Superior temporal gyrus (tissue), 1 donor: ENCODE data around the gene RNF227.

ENCODE experiments used
- DNase-seq: peaks from one replicate; pipeline ENCODE4 v3.0.0-alpha.2; 2016; ENCODE audit errors: extremely low spot score

Gene RNF227

DNA sequence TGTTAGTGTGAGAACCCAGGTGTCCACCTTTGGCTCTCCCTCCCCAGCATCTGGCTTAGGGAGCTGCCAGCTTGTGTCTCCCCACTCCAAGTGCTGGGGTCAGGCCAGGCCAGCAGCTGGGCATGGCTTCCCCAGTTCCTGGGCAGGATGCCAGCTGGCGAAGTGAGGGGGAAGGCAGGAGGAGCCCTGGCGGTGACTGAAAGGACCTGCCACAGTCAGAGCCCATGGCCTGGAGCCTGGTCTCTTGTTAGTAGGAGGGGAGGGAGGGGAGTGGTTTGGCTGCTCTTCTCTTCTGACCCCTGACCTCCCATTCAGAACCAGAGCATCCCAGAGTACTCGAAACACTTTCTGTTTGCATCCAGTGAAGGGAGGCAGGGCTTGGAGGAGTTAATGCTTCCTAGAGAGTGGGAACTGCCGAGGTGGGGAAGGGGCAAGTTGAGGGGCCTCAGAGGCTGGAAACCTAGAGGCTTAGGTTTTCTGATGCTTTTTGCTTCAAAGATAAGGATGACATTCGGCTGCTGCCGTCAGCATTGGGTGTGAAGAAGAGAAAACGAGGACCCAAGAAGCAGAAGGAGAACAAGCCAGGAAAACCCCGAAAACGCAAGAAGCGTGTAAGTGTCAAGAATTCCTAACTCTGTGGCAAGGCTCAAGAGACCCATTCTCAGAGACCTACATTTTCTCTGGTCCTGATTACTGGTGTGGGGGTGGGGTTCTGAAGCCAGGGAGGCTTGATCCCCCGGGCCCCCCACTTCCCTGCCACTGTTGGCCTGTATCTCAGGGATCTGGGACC lies 26.7 kb downstream of the RNF227 start:
- DNase-seq = peak; percentile 96

DNA sequence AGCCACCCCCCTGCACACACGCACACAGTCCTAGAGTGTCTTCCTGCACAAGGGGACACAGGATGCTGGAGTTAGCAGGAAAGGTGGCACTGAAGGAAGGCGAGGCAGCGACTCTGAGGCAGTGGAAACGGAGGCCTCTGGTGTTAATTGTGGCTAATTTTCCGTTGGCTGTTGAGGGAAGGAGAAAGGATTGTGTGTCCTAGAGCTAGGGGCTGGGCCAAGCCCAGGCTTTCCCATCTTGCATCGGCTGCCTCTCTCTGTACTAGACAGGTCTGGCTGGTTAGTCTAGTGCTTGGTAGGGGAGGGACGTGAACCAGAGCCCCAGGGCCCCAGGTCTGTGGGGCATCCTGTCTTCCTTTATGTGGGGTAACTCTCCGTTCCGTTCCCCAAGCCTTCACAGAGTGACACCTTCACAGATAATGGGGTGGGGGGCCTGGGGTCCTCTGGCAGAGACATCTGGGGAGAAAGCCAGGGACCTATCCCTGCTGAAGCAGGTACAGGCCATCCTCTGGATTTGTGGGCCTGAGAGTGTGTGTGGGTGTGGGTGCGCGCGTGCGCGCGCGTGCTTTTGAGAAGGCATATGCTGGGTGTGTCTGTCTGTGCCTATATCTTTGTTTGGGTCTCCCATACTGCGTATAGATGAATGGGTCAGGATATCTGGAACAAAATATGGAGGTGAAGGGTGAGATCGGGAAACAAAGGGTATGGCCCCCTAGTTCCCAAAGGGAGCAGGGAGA lies 27.7 kb downstream of the RNF227 start, which contains the start of gene CHD3:
Gene CHD3, plus strand, starts transcription at position 606 of the 737 bp plus-strand sequence. CDS start 212 bp downstream, outside the sequence.
- DNase-seq = peak; percentile 28

DNA sequence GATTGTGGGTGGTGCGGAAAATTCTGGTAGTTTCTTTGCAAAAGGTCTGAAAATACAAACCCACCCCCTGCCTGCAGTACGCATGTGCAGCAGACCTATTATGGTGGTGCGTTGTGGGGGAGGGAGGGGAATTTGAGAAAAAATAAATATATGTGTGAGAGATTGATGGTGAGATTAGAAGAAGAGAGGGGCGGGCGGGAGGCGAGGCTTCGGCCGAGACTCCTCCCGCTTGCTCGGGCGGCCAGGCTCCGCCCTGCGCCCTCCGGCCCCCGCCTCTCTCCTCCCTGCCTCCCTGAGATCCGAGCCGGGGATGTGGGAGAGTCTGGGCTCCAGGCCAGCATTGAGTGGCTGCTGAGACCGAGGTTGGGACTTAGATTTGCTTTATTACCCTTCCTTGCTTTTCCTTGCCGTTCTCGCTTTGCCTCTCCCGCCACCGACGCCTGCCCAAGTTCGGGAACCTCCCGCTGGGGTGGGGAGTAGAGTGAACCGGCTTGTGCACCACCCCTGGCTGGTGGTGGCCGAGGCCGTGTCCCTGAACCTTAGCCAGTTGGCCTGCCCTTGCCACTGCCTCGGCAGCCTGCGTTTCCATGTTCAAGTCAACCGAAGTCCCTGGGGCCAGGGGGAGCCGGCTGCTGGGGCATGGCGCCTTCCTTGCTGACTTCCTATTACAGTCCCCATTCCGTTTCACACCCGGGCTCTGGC lies 28.5 kb downstream of the RNF227 start:
- DNase-seq = peak; percentile 91

DNA sequence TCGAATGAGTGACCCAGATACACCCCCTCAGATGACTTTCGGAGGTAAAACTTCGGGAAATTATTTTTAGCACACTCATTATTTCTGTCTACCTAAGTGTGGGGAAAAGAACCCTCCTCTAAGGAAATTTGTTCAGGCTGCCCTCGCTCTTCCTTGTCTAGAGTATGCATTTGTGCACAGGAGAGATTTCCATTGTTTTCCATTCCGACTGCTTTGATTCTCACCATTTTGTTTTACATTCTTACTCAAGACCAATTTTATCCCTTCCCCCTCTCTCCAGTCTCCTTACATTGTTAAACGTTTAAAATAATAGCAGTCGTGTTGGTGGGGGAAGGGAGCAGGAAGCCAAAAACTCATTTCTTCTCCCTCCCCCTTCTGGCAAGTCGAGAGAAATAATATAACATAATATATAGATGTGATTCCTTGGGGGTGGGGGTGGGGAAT lies 29.0 kb downstream of the RNF227 start:
- peak; percentile 41 for DNase-seq

DNA sequence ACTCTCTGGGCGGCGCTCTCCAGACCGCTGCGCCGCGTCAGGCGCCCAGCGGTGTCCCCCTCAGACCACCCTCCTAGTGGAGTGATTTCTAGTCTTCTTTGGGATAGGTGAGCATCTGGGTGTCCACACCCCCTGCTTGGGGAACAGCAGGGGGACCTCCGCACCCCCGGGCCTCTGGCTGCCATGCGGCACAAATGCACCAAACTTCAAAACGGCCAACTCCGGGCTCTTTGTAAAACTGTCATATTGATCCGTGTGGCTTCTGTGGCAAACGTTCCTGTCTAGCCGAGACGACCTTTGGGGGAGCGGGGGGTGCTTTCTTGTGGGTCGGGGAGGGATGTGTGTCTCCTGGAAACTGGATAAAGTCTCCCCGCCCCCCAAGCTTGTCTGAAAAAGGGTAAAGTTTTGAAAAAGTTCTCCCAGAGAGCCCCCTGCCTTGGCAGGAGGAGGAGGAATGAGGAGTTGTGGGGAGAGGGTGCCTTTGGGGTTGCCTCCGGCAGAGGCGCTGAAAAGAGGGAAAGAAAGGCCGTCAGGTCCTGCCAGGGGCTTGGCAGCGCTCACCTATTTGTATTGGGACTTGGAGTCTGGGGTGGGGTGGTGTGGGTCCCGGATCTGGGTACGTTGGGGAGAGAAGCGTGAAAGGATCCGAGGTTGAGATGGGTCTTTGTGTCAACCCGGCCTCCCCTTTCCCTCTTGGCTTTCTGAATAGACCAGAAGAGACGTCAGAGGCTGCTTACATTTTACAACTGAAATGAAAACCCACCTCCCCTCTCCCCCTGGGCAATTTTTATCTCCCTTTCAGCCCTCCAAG lies 29.7 kb downstream of the RNF227 start:
- DNase-seq = peak; percentile 19

DNA sequence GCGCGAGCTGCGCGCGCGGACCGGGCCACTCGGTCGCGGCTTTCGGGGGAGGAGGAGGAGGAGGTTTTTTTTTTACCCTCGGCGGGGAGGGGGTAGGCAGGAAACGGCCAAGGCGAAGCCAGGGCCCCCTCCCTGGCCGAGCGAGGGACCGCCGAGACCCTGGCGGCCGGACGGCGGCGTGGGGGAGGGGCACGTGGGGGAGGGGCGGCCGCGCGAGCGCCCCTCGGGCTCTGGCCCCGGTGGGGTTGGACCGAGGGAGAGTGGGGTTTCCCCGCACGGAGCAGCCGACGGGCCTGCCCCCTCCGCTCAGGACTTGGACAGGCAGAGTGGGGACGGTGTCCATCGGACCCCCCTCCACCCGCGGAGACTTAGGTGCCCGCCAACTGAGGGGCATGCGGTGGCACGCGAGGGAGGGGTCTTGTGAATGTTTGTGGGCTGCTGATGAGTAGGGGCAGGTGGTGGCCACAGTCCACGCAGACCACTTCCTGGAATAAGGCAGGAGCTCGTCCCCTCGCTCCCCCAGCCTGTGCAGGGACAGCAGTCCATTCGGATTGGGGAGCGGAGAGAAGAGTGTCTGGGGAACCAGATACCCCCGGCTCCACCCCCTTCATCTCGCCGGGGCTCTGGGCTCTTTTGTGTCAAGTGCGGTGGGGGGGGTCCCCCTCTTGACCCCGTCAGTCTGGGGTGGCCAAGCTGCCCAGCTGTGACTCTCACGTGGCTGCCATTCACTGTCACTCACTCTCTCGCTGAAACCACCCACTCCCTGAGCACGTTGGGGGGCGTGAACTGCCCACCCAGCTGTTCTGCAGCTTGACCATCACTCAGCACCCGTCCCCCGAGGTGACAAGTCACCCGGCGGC lies 30.5 kb downstream of the RNF227 start:
- DNase-seq = peak; percentile 14

DNA sequence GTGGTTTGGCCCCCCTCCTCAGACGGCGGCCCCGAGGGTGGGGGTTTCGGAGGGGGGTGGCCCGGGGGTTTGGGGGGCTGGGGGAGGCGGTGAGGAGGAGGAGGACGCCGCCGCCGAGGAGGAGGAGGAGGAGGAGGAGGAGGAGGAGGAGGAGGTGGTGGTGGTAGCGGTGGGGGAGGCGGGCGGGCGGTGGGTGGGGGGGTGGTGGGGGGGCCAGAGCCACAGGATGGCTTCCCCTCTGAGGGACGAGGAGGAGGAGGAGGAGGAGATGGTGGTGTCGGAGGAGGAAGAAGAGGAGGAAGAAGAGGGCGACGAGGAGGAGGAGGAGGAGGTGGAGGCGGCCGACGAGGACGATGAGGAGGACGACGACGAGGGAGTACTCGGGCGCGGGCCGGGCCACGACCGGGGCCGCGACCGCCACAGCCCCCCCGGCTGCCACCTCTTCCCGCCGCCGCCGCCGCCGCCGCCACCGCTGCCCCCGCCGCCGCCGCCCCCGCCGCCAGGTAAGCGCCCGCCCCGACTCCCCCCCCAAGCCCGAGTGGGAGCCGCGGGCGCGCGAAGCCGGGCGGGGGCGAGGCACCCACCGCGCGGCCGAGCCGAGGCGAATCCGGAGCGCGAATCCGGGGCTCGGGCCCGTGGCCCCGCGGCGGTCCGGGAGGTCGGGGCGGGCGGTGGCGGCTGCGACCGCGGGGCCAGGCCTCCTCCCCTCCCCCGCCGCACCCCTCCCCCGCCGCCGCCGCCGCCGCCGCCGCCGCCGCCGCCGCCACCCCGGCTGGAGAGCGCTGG lies 31.3 kb downstream of the RNF227 start:
- DNase-seq = no peak

DNA sequence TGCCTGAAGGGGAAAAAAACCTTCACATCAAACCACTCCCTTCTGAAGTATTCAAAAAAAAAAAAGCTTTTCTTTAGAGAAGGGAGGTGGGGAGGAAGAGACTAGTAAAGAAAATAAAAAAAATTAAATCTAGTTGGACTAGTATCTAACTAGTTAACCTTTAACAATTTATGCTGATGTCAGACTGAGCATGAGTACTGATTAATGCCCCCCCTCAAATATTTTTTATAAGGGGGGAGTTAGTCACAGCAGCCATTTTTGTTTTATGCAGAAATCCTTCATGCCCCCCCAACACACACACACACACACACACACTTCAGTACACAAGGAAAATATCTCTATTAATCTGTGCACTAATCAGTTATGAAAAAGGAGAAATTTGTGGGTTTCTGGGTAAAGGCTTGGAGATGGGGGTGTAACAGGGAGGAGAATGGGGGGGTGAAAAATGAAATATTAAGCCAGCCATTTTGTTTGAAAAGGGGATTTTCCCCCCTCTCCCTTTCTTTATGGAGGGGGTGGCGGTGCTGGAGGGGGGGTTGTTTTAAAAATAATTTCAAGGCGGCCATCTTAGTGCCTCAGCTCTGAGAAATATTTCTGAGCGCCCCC lies 32.2 kb downstream of the RNF227 start:
- no peak for DNase-seq

DNA sequence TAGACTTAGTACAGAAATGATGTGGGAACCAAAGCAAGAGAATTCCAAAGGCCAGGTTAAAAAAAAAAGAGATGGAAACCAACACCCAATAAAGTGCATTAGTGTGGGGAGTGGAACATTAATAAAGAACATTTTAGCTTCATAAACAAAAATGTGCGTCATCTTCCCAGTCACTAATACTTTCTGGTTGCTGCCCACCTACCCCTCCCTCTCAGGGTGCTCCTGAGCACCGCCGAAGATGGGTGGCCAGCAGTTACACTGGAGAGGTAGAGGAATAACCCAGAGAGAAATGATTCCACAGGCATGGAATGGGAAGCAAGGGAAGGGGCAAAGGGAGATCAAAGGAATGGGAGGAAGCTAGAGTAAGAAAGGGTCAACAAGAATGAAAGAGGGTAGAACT lies 33.5 kb downstream of the RNF227 start:
- peak; percentile 16 for DNase-seq

DNA sequence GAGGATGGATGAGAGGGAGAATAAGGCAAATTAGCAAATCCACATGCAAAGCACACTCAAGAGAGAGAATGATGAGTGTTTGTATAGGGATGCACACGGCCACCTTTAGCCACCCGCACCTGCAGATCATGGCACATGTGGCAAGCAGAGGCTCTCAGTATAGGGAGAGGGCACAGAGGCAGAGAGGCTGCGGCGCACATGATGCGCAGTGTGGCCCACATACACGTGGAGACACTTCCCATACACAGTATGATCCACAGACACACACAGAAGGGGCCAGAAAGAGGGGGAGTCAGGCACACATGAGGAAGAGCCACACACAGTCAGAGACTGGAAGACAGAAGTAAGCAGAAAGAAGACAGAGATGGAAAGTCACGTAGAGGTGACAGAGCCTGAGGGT lies 34.0 kb downstream of the RNF227 start:
- DNase-seq = no peak

DNA sequence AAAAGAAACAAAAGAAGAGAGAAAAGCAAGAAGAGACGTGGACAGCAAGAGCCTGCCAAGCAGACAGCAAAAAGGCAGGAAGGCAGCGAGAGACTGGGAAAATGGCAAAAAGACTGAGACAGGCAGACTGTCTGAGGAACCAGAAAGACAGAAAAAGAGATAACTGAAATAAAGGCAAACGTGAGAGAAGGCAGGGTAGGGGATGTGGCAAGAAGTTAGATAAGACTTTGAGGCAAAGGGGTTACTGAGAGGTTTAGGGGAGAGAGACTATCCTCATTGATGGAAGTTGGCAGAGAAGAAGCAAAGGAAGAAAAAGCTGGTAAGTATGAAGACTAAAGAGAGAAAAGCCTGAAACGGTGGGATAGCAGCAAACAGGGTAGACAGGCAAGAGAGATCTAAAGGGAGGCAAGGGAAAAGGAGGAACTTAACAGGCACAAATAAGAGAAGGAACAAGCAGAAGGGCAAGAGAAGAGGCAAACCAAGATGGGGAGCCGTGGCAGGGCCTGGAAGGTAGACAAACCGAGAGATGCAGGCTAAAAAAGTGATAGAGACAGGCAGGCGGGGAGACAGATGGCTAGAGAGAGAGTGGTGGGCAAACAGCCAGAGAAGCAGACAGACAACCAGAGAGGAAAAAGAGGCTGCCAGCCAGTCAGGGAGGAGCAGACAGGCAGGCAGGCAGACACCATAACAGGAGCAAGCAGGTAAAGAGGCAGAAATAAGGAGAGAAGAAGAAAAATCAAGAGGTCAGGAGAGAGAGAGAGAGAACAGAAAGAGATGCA lies 34.6 kb downstream of the RNF227 start:
- DNase-seq = peak; percentile 53

DNA sequence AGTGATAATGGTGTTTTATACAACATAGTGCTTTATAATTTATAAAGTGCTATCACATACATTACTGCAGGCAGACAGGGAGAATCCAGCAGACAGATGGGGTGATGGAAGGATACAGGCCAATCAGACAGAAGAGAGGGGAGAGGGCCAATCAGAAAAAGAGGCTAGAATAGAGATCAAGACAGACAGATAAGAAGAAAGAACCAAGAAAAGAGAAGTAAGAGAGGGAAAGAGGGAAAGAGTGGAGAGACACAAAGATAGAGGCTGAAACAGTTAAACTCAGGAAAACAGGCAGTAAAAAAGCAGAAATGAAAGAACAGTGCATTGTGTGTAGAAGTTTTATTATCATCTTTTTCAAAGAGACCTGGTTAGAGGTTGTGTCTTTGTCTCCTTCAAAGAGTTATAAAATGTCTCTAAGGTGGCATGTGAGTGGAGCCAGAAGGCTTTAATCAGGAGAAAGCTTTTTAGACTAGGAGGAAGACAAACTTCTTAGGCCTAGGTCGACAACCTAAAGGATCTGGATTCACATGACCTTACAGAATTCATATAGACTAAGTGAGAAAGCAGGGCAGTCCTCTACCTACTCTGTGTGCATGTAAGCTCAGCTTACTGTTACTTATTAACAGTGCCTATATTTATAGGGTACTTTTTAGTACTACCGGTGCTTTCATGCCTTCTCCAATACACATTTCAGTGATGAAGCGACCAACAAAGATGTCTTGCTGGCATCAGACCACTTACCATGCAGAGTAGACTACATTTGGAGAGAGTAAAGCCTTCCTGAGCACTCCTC lies 35.8 kb downstream of the RNF227 start:
- no peak for DNase-seq

DNA sequence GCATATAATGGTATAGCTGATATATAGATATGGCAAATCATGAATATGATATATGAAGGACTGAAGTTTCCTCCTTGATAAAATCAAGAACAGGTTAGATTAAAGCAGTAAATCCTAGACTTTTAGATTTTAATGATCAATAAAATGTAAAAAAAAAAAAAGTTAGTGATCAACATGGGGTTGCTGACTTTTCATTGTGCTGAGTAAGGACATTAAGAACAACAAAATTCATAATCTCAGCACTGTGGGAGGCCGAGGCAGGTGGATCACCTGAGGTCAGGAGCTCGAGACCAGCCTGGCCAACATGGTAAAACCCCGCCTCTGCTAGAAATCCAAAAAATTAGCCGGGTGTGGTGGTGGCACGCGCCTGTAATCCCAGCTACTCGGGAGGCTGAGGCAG lies 37.9 kb downstream of the RNF227 start:
- DNase-seq = no peak

DNA sequence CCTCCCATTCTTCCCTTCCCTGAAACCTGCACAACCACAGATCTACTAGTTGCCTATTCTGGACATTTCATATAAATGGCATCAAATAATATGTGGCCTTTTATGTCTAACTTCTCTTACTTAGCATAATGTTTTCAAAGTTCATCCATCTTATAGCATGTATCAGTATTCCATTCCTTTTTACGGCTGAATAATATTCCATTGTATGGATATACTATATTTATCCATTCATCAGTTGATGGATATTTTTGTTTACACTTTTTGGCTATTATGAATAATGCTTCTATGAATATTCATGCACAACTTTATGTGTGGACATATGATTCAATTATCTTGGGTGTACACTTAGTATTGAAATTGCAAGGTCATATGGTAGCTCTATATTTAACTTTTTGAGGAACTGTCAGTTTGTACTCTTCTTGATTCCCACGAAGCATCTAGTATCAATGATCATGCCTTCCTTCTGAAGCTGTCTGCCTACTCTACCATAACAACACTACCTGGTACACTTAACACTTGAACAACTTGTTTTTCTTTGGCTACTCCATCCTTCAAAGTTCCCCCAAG lies 40.2 kb downstream of the RNF227 start:
- DNase-seq = no peak

DNA sequence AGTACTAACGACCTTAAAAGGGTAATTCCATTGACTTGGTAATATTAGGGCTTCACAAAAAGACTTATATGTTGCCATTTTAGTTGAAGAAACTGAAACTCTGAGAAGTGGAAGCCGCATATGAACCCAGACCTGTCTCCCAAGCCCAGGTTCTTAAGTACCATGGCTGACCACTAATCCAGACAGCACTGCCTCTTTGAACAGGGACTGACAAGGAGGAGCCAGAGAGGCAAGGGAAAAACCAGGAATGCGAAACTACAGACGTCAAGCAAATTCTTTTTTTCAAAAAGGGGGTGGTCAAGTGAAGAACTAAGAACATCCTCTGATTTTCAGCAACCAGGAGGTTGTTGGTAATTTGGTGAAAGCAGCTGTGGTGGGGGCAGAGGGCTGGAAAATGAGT lies 43.0 kb downstream of the RNF227 start:
- DNase-seq = no peak

DNA sequence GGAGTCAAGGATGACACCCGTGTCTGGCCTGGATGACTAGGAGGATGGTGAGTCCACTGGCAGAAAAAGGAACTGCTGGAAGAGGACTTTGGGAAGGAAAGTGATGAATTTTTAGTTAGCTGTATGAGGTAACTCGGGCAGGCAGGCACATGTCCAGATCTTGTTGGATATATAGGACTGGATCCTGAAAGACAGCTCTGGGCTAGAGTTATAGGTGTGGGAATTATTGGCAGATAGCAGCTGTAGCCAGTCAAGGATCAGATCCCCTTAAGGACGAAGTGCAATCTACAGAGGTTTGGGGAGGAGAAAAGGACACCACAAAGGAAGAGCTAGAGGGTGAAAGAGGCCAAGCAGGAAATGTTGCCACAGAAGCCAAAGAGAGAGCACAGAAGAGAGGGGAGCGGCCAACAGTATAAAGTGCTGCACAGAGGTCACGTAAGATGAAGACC lies 48.2 kb downstream of the RNF227 start:
- no peak for DNase-seq

DNA sequence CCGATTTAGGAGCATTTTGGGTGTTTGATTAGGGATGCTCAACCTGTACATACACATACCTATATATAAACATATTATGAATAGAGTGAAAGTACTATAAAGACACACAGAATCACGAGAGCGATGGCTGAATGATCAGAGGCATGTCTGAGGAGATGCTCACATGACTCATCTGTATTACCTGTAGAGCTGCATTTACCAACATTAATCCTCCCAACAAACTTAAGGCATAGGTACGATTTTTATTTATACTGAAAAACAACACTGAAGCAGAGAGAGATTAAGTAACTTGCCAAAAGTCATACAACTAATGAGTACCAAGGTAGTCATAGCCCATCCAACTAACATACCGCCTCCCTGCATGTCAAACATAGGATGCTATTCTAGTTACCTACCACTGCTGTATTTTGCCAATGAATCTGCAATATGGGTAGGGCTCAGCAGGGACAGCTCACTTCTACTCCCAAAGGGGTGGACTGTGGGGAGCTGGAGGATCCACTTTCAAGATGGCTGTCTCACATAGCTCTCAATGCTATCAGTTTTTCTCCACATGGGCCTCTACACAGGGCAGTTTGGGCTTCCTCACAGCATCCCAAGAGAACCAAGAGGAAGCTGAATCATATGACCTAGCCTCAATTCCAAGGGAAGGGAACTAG lies 51.0 kb downstream of the RNF227 start:
- DNase-seq = no peak
